Prostate gland (tissue), 2 donors: Measurements from ENCODE around the gene SOX5. TPM values are rescaled to one million over a fixed set of nuclear protein-coding genes. Genes with fewer than 3 reads are reported as not detected.

Source experiments
- DNase-seq: peaks from one replicate; pipeline ENCODE4 v3.0.0-alpha.2; 2019; ENCODE audit warnings: low spot score
- H3K27ac ChIP-seq, 2 donors: fragments of 200-600 bp; sonication (generic); 2 replicates each; pipeline ENCODE4 v1.5.1; 2017 to 2019
- H3K27me3 ChIP-seq: fragments of 200-600 bp; sonication (generic); replicated peaks from 2 replicates; pipeline ENCODE4 v1.5.1; 2019; ENCODE audit not compliant: insufficient read depth
- H3K36me3 ChIP-seq, 2 donors: fragments of 200-600 bp; sonication (generic); 1 replicate in 1 of 2; 2 replicates in 1 of 2; pipeline versions ENCODE4 v1.5.1 to v1.8.1; 2017 to 2019
- H3K4me1 ChIP-seq: fragments of 200-600 bp; sonication (generic); replicated peaks from 2 replicates; pipeline ENCODE4 v1.5.1; 2019
- H3K4me3 ChIP-seq, 2 donors: fragments of 200-600 bp; sonication (generic); 2 replicates each; pipeline ENCODE4 v1.5.1; 2017 to 2019
- H3K9me3 ChIP-seq: fragments of 200-600 bp; sonication (generic); 2 replicates; pipeline ENCODE4 v1.5.1; 2017
- CTCF ChIP-seq, 4 experiments: fragments of 200-600 bp in 2 of 4; fragments of 450-650 bp in 2 of 4; sonication (generic) in 2 of 4; IDR thresholded peaks; 1 replicate in 3 of 4; 2 replicates in 1 of 4; pipeline ENCODE4 v1.5.1; 2016 to 2019; ENCODE audit warnings: antibody characterized with exemption in 4 of 4, mild to moderate bottlenecking in 2 of 4, moderate library complexity in 2 of 4
- POLR2A ChIP-seq: fragments of 450-650 bp; IDR thresholded peaks from one replicate; pipeline ENCODE4 v1.6.1; 2016; ENCODE audit warnings: antibody characterized with exemption, mild to moderate bottlenecking
- POLR2AphosphoS5 ChIP-seq: sonication (generic); formaldehyde crosslinking; IDR thresholded peaks from one replicate; pipeline ENCODE4 v1.6.1; 2017; ENCODE audit warnings: antibody characterized with exemption
- WGBS: methylation state at CpG from one replicate; pipeline ENCODE4 v1.1.5; 2018; 5-methylcytosine and 5-hydroxymethylcytosine counted together
- intact Hi-C: fragments of 100-400 bp; cut with DNase I; formaldehyde crosslinking; loops from one replicate; pipeline ENCODE4 v1.14.2; 2022
- total RNA-seq, 2 donors: library from RNA; depleted of rRNA; stranded (reverse); fragments of >200 nt; gene quantifications; one replicate each; pipeline ENCODE4 v1.1.0, GENCODE V29; 2016

Gene SOX5
- total RNA-seq, 2 donors from 2014 or later, result 3.7 to 7.8 TPM

GRCh38 chr12:23947395-23947794, 2.1 kb downstream of the SOX5 start:
- Histone ChIP-seq H3K27ac (no peak overlapping the region), H3K4me1 (no peaks in the 10 kb centered on the region), H3K4me3 (no peak overlapping the region), H3K9me3 (no peaks in the 10 kb centered on the region), H3K36me3 (no peaks in the 10 kb centered on the region), H3K27me3 (no peaks in the 10 kb centered on the region)
- TF ChIP-seq CTCF (IDR thresholded peaks at IDR 0.05) (no peak), POLR2AphosphoS5 (no peak), POLR2A (no peak)
- 94% methylated on average over 2 of the region's 2 CpGs for WGBS
- intact Hi-C loops, result no loop called here
- DNase-seq, result no peak

- 96% methylated on average over 2 of the region's 2 CpGs for WGBS
- TF ChIP-seq POLR2A, result no peak
- no peak for TF ChIP-seq POLR2AphosphoS5
- no peak for TF ChIP-seq CTCF (IDR thresholded peaks at IDR 0.05)
These were observed 4.2 kb downstream of the SOX5 start for GRCh38 chr12:23945249-23945648.

GRCh38 chr12:23944067-23944466, 5.4 kb downstream of the SOX5 start:
- DNase-seq, result no peak
- Histone ChIP-seq H3K27ac (no peak overlapping the region), H3K9me3 (no peaks in the 10 kb centered on the region), H3K4me3 (no peak overlapping the region), H3K36me3 (no peaks in the 10 kb centered on the region), H3K27me3 (no peaks in the 10 kb centered on the region), H3K4me1 (no peaks in the 10 kb centered on the region)
- intact Hi-C loops, result no loop called here
- TF ChIP-seq POLR2A (no peak), CTCF (IDR thresholded peaks at IDR 0.05) (no peak), POLR2AphosphoS5 (no peak)
- WGBS, result 88% methylated on average over 5 of the region's 5 CpGs

More at GRCh38 chr12:23945249-23945648, 4.2 kb downstream of the SOX5 start:
- no peaks in the 10 kb centered on the region for H3K27me3 ChIP-seq
- no peak overlapping the region for H3K4me3 ChIP-seq
- intact Hi-C loops, result no loop called here
- no peak for DNase-seq
- H3K36me3 ChIP-seq, result no peaks in the 10 kb centered on the region
- H3K27ac ChIP-seq, result no peak overlapping the region
- H3K4me1 ChIP-seq, result no peaks in the 10 kb centered on the region
- H3K9me3 ChIP-seq, result no peaks in the 10 kb centered on the region

- H3K27me3 ChIP-seq, result no peaks in the 10 kb centered on the region
- no peaks in the 10 kb centered on the region for H3K9me3 ChIP-seq
- H3K36me3 ChIP-seq, result no peaks in the 10 kb centered on the region
- no peak overlapping the region for H3K4me3 ChIP-seq
- TF ChIP-seq POLR2A (no peak), POLR2AphosphoS5 (no peak), CTCF (IDR thresholded peaks at IDR 0.05) (no peak)
- intact Hi-C loops, result no loop called here
- 60% methylated on average over 4 of the region's 4 CpGs for WGBS
- DNase-seq, result no peak
- H3K4me1 ChIP-seq, result no peaks in the 10 kb centered on the region
- H3K27ac ChIP-seq, result no peak overlapping the region
These were observed 6.6 kb downstream of the SOX5 start for GRCh38 chr12:23942841-23943240.

- Histone ChIP-seq H3K9me3 (no peaks in the 10 kb centered on the region), H3K4me1 (no peaks in the 10 kb centered on the region), H3K4me3 (no peak overlapping the region), H3K36me3 (no peaks in the 10 kb centered on the region), H3K27me3 (no peaks in the 10 kb centered on the region), H3K27ac (no peak overlapping the region)
- intact Hi-C loops, result no loop called here
- 79% methylated on average over 1 of the region's 1 CpG for WGBS
- no peak for TF ChIP-seq POLR2A
- no peak for TF ChIP-seq CTCF (IDR thresholded peaks at IDR 0.05)
- TF ChIP-seq POLR2AphosphoS5, result no peak
- no peak for DNase-seq
These were observed 7.7 kb downstream of the SOX5 start for GRCh38 chr12:23941780-23942179.
